HEK293T (cell line): Measurements from ENCODE around the gene PLA2G4B.

ENCODE experiments used
- BHLHE40 ChIP-seq: fragments of 450-650 bp; IDR thresholded peaks from 2 replicates; pipeline ENCODE4 v1.6.1; 2016; ENCODE audit warnings: mild to moderate bottlenecking, moderate library complexity, borderline replicate concordance
- CTBP1 ChIP-seq: fragments of 450-650 bp; IDR thresholded peaks from 2 replicates; pipeline ENCODE4 v1.6.1; 2016; ENCODE audit warnings: borderline replicate concordance
- ELF4 ChIP-seq: fragments of 450-650 bp; IDR thresholded peaks from 2 replicates; pipeline ENCODE4 v1.6.1; 2017; ENCODE audit warnings: antibody characterized with exemption
- FOXA1 ChIP-seq: fragments of 450-650 bp; IDR thresholded peaks from 2 replicates; pipeline ENCODE4 v1.6.1; 2016; ENCODE audit warnings: mild to moderate bottlenecking
- FOXK2 ChIP-seq: fragments of 450-650 bp; IDR thresholded peaks from 2 replicates; pipeline ENCODE4 v1.6.1; 2016; ENCODE audit warnings: mild to moderate bottlenecking
- FOXM1 ChIP-seq: fragments of 450-650 bp; IDR thresholded peaks from 2 replicates; pipeline ENCODE4 v1.6.1; 2017; ENCODE audit warnings: mild to moderate bottlenecking, borderline replicate concordance
- HDGF ChIP-seq: fragments of 450-650 bp; IDR thresholded peaks from 2 replicates; pipeline ENCODE4 v1.6.1; 2017; ENCODE audit warnings: antibody characterized with exemption, borderline replicate concordance
- LEF1 ChIP-seq: fragments of 450-650 bp; IDR thresholded peaks from 2 replicates; pipeline ENCODE4 v1.6.1; 2017; ENCODE audit warnings: mild to moderate bottlenecking, borderline replicate concordance
- NFRKB ChIP-seq: fragments of 450-650 bp; IDR thresholded peaks from 2 replicates; pipeline ENCODE4 v1.6.1; 2016; ENCODE audit warnings: mild to moderate bottlenecking, moderate library complexity
- SP1 ChIP-seq: fragments of 450-650 bp; IDR thresholded peaks from 2 replicates; pipeline ENCODE4 v1.6.1; 2017
- SUZ12 ChIP-seq: fragments of 450-650 bp; IDR thresholded peaks from 2 replicates; pipeline ENCODE4 v1.6.1; 2016; ENCODE audit warnings: mild to moderate bottlenecking

DNA sequence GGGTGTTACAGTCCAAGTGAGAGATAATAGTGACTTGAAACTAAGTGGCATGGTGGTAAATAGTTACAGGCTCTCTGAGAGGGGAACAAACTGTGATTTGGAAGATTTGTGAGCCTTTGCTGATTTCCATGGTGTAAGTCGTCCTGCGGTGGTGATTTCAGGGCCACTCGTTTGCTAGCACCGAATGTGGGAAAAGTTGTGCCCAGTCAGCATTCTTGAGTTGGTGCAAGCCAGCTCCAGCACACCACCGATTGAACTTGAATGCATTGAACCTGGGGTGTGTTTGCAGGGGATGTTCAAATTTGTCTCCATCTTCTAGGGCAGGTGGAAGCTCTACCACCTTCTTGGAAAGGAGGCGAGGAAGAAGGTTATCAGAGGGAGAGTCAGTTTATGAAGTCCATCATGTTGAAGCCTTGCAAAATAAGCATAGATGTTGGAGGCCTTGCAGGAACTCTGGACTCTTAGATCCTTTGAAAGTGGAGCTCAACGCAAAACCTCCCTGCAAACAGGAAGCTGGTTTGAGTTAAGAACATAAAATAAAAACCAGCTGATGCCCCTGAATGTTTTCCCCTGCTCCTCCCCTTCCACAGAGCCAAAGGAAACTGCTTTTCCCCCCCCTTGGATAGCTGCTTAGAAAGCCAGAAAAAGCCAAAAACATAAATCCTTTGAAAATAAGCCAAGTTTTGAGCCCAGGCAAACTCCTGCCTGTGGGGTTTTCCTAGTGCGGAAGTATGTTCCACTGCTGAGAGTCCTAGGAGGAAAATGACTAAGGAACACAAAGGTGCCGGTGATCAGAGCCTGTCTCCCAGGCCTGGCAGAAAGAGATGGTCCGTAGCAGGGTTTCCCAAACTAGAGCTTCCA lies 42.4 kb upstream of the PLA2G4B start:
- TF ChIP-seq FOXM1 (no peak), CTBP1 (no peak), HDGF (no peak), SUZ12 (no peak), LEF1 (no peak), SP1 (no peak), BHLHE40 (no peak), FOXK2 (no peak), NFRKB (no peak), ELF4 (no peak), FOXA1 (no peak)
